WTC11 (cell line): ENCODE measurements around the gene VARS2. TPM values are rescaled to one million over a fixed set of nuclear protein-coding genes. Genes with fewer than 3 reads are reported as not detected.

Source experiments
- ARID4B ChIP-seq: sonication (generic); formaldehyde crosslinking; IDR thresholded peaks from 2 replicates; pipeline ENCODE4 v1.8.0; 2023; ENCODE audit warnings: missing genetic modification reagents, mild to moderate bottlenecking, borderline replicate concordance
- CBFB ChIP-seq: sonication (generic); formaldehyde crosslinking; IDR thresholded peaks from 2 replicates; pipeline ENCODE4 v1.8.1; 2022; ENCODE audit warnings: mild to moderate bottlenecking, low read depth, missing genetic modification reagents
- CTCF ChIP-seq: fragments of 200-600 bp; IDR thresholded peaks from 2 replicates; pipeline ENCODE4 v1.8.0; 2022; ENCODE audit warnings: antibody characterized with exemption
- EMX1 ChIP-seq: fragments of 250-450 bp; sonication (Bioruptor Pico); IDR thresholded peaks from 2 replicates; pipeline ENCODE4 v1.8.0; 2021; ENCODE audit warnings: mild to moderate bottlenecking
- ERG ChIP-seq: fragments of 250-450 bp; sonication (Bioruptor Pico); IDR thresholded peaks from 2 replicates; pipeline ENCODE4 v1.8.0; 2021; ENCODE audit warnings: mild to moderate bottlenecking
- FOXJ3 ChIP-seq: sonication (generic); formaldehyde crosslinking; IDR thresholded peaks from 2 replicates; pipeline ENCODE4 v1.9.0; 2021; ENCODE audit warnings: missing genetic modification reagents, mild to moderate bottlenecking, borderline replicate concordance
- FOXK1 ChIP-seq: sonication (generic); formaldehyde crosslinking; IDR thresholded peaks from 2 replicates; pipeline ENCODE4 v1.8.0; 2022; ENCODE audit warnings: mild to moderate bottlenecking, moderate library complexity, missing genetic modification reagents
- FOXP4 ChIP-seq: sonication (generic); formaldehyde crosslinking; IDR thresholded peaks from 2 replicates; pipeline ENCODE4 v1.8.0; 2022; ENCODE audit warnings: mild to moderate bottlenecking, missing genetic modification reagents
- GTF2I ChIP-seq: fragments of 250-450 bp; sonication (Bioruptor Pico); conservative IDR thresholded peaks from 2 replicates; pipeline ENCODE4 v1.4.0; 2021; ENCODE audit warnings: mild to moderate bottlenecking
- HMGA2 ChIP-seq: fragments of 250-450 bp; sonication (Bioruptor Pico); IDR thresholded peaks from 2 replicates; pipeline ENCODE4 v1.4.0; 2021; ENCODE audit warnings: mild to moderate bottlenecking, moderate library complexity
- KAT7 ChIP-seq: sonication (generic); formaldehyde crosslinking; IDR thresholded peaks from 2 replicates; pipeline ENCODE4 v1.8.1; 2023; ENCODE audit warnings: missing genetic modification reagents, mild to moderate bottlenecking, borderline replicate concordance
- NFE2L1 ChIP-seq: sonication (generic); formaldehyde crosslinking; IDR thresholded peaks from 2 replicates; pipeline ENCODE4 v1.8.1; 2023; ENCODE audit warnings: missing genetic modification reagents
- NR1H2 ChIP-seq: sonication (generic); formaldehyde crosslinking; IDR thresholded peaks from 2 replicates; pipeline ENCODE4 v1.9.0; 2021; ENCODE audit warnings: mild to moderate bottlenecking, moderate library complexity, missing genetic modification reagents
- NR3C1 ChIP-seq: sonication (generic); formaldehyde crosslinking; conservative IDR thresholded peaks from 2 replicates; pipeline ENCODE4 v1.8.1; 2023; ENCODE audit warnings: low read depth, mild to moderate bottlenecking, missing genetic modification reagents
- PRRX2 ChIP-seq: fragments of 250-450 bp; sonication (Bioruptor Pico); IDR thresholded peaks from 2 replicates; pipeline ENCODE4 v1.8.0; 2021; ENCODE audit warnings: mild to moderate bottlenecking
- USF1 ChIP-seq: sonication (generic); formaldehyde crosslinking; IDR thresholded peaks from 2 replicates; pipeline ENCODE4 v1.8.0; 2022; ENCODE audit warnings: mild to moderate bottlenecking, missing genetic modification reagents
- USF2 ChIP-seq: sonication (generic); formaldehyde crosslinking; IDR thresholded peaks from 2 replicates; pipeline ENCODE4 v1.8.1; 2023; ENCODE audit warnings: mild to moderate bottlenecking, missing genetic modification reagents, moderate library complexity
- ZNF121 ChIP-seq: sonication (generic); formaldehyde crosslinking; IDR thresholded peaks from 2 replicates; pipeline ENCODE4 v1.8.0; 2023; ENCODE audit warnings: missing genetic modification reagents
- ZNF263 ChIP-seq: sonication (generic); formaldehyde crosslinking; IDR thresholded peaks from 2 replicates; pipeline ENCODE4 v1.8.1; 2022; ENCODE audit warnings: low read depth, mild to moderate bottlenecking, moderate library complexity, missing genetic modification reagents
- ZNF281 ChIP-seq: sonication (generic); formaldehyde crosslinking; IDR thresholded peaks from 2 replicates; pipeline ENCODE4 v1.8.0; 2023; ENCODE audit warnings: mild to moderate bottlenecking, missing genetic modification reagents
- ZNF425 ChIP-seq: fragments of 250-450 bp; sonication (Bioruptor Pico); conservative IDR thresholded peaks from 2 replicates; pipeline ENCODE4 v1.9.0; 2021; ENCODE audit warnings: mild to moderate bottlenecking
- total RNA-seq: library from RNA; stranded (reverse); gene quantifications from 3 replicates; pipeline ENCODE4 v1.2.3, GENCODE V29; 2021

The VARS2 gene
- total RNA-seq, 1 experiment from 2014 or later, result 65.6 TPM

GRCh38 chr6:30914076-30914853, at the start of gene VARS2 (continued):
- TF ChIP-seq EMX1 (CRISPR knock-in tag), result no peak
- no peak for TF ChIP-seq NR3C1 (CRISPR knock-in tag)
- no peak for TF ChIP-seq ERG (CRISPR knock-in tag)
- TF ChIP-seq USF1 (CRISPR knock-in tag), result peak; percentile 67
- no peak for TF ChIP-seq CBFB (CRISPR knock-in tag)
- TF ChIP-seq NFE2L1 (CRISPR knock-in tag), result no peak; the same call in 1 of the 2 replicates
- TF ChIP-seq HMGA2, result no peak
- no peak for TF ChIP-seq CTCF
- TF ChIP-seq USF2, result no peak
- no peak for TF ChIP-seq ZNF281 (CRISPR knock-in tag)
- TF ChIP-seq ZNF121 (CRISPR knock-in tag), result no peak
- TF ChIP-seq FOXK1, result peak; percentile 46; the same call in 1 of the 2 replicates
- TF ChIP-seq PRRX2 (CRISPR knock-in tag), result peak; percentile 52; the same call in 1 of the 2 replicates
- TF ChIP-seq ZNF425 (CRISPR knock-in tag), result no peak
- TF ChIP-seq ARID4B (CRISPR knock-in tag), result 0 out of 2 replicates have a peak, but pooled peaks have one; percentile 78
- no peak for TF ChIP-seq GTF2I (CRISPR knock-in tag)
- peak; percentile 80; the same call in 1 of the 2 replicates for TF ChIP-seq FOXP4
- TF ChIP-seq FOXJ3, result no peak
- no peak for TF ChIP-seq KAT7 (CRISPR knock-in tag)
- TF ChIP-seq NR1H2 (CRISPR knock-in tag), result no peak
- no peak for TF ChIP-seq ZNF263 (CRISPR knock-in tag)
